ENCODE data around the gene SYNGR2. TPM values are rescaled to one million over a fixed set of nuclear protein-coding genes. Genes with fewer than 3 reads are reported as not detected.

SYNGR2 gene
- total and polyA plus RNA-seq, 2 of the 8 experiments (the other 6 are each of a cell fraction or from before 2014, with no cell fraction given), result 50.0 to 139 TPM

- TF ChIP-seq CHD7 (IDR thresholded peaks at IDR 0.05; ENCODE audit: insufficient replicate concordance, low read length) (no peak), RAD21 (IDR thresholded peaks at IDR 0.05 in 1 of 2, conservative IDR thresholded peaks at IDR 0.05 in 1 of 2; ENCODE audit: low read depth in 2 of 2, low read length in 2 of 2) (no peak), CHD1 (IDR thresholded peaks at IDR 0.05; ENCODE audit: low read depth, low read length) (no peak), SIN3A (conservative IDR thresholded peaks at IDR 0.05 in 1 of 2, IDR thresholded peaks at IDR 0.05 in 1 of 2; ENCODE audit: low read depth in 1 of 2, low read length in 2 of 2) (no peak), BCL11A (IDR thresholded peaks at IDR 0.05; ENCODE audit: low read depth in 2 of 2, low read length in 2 of 2) (no peak), KDM1A (IDR thresholded peaks at IDR 0.05; ENCODE audit: borderline replicate concordance, low read length) (no peak)
These were observed 45.5 kb upstream of the SYNGR2 start (continued) for GRCh38 chr17:78122931-78123249.

Measured in H1 (cell line).